ENCODE results near the gene CACNA1S. TPM values are rescaled to one million over a fixed set of nuclear protein-coding genes. Genes with fewer than 3 reads are reported as not detected.

Gene CACNA1S
- total and polyA plus RNA-seq, 2 of the 8 experiments (the other 6 are each of a cell fraction or from before 2014, with no cell fraction given) = 0.06 TPM; not detected in 1

GRCh38 chr1:201004154-201004553 is 108.1 kb downstream of the CACNA1S start (continued):
- TF ChIP-seq CHD7 (IDR thresholded peaks at IDR 0.05; ENCODE audit: insufficient replicate concordance, low read length) (no peak), EZH2 (IDR thresholded peaks at IDR 0.05; ENCODE audit: low read depth, low read length, severe bottlenecking) (no peak), EP300 (IDR thresholded peaks at IDR 0.05; ENCODE audit: borderline replicate concordance in 1 of 2, low read depth in 2 of 2, low read length in 2 of 2) (no peak), E2F6 (IDR thresholded peaks at IDR 0.05) (no peak), RBBP5 (IDR thresholded peaks at IDR 0.05; ENCODE audit: borderline replicate concordance, low read depth, low read length) (no peak), JUND (IDR thresholded peaks at IDR 0.05; ENCODE audit: low read length) (no peak), SP1 (IDR thresholded peaks at IDR 0.05; ENCODE audit: low read depth, low read length) (no peak), BRCA1 (IDR thresholded peaks at IDR 0.05; ENCODE audit: low read depth, low read length) (no peak), RFX5 (IDR thresholded peaks at IDR 0.05; ENCODE audit: borderline replicate concordance, low read depth, low read length) (no peak)

All from H1 (cell line).